ENCODE measurements around the gene TIMM50. TPM values are rescaled to one million over a fixed set of nuclear protein-coding genes. Genes with fewer than 3 reads are reported as not detected.

Gene TIMM50
- total RNA-seq, 1 experiment from 2014 or later: 97.2 TPM

- no peak for TF ChIP-seq EZH2 (IDR thresholded peaks at IDR 0.05; ENCODE audit: low read length, unreplicated experiment)
- TF ChIP-seq CTCF (conservative IDR thresholded peaks at IDR 0.05; ENCODE audit: low read depth, low read length): no peak; the same call in 1 of the 2 replicates
- H4K20me1 ChIP-seq (ENCODE audit: low read length): no peaks in the 10 kb centered on the region
- no peaks in the 10 kb centered on the region for H3F3A ChIP-seq (ENCODE audit: low read length, unreplicated experiment)
- ChIA-PET POLR2A (ENCODE audit: unreplicated experiment) (no interaction called here), CTCF (interaction anchor here (0.5 kb wide), 1 partner anchor 41 kb away, joined by 4 read pairs; the partner anchor contains the start of gene DLL3)
- no peaks in the 10 kb centered on the region for H3K27me3 ChIP-seq (ENCODE audit: low read length)
- H3K4me3 ChIP-seq (ENCODE audit: low read length): peak within 1 kb of the TSS; percentile 87
- H3K36me3 ChIP-seq (ENCODE audit: low read depth, low read length): no peaks in the 10 kb centered on the region
- intact Hi-C loops (cut with micrococcal nuclease): loop anchor here (10.0 kb wide), 1 partner anchor 65 kb away; no protein-coding TSS in a partner anchor
- peaks cover 17% of the 10 kb centered on the region for H3K79me2 ChIP-seq (ENCODE audit: low read length)
- H3K9me2 ChIP-seq (replicated peaks; ENCODE audit: low read length): no peaks in the 10 kb centered on the region
- peak; percentile 90 for DNase-seq
- peak within 1 kb of the TSS; percentile 94 for H3K4me2 ChIP-seq (ENCODE audit: low read length)
- BruUV-seq (replicated peaks): no TSS peak
- H3K27ac ChIP-seq (ENCODE audit: low read length): no peak within 1 kb of the TSS
- ATAC-seq: peak; percentile 94
- peak within 1 kb of the TSS; percentile 73 for H2AFZ ChIP-seq (ENCODE audit: low read length)
- peaks cover 15% of the 10 kb centered on the region for H3K4me1 ChIP-seq (ENCODE audit: insufficient read depth, low read length)
- peak within 1 kb of the TSS; percentile 58 for H3K9ac ChIP-seq (ENCODE audit: low read length)
- no peaks in the 10 kb centered on the region for H3K9me3 ChIP-seq (ENCODE audit: low read length)
Measured at GRCh38 chr19:39539518-39540332, 59.1 kb downstream of the TIMM50 start, which contains the start of gene EID2. Gene EID2, minus strand, starts transcription at chr19:39540161. Its CDS starts 82 bp downstream, at chr19:39540079.

- Histone ChIP-seq H3K36me3 (ENCODE audit: low read depth, low read length) (no peaks in the 10 kb centered on the region), H4K20me1 (ENCODE audit: low read length) (no peaks in the 10 kb centered on the region), H3K27ac (ENCODE audit: low read length) (no peak overlapping the region), H3K9me2 (replicated peaks; ENCODE audit: low read length) (no peaks in the 10 kb centered on the region), H3F3A (ENCODE audit: low read length, unreplicated experiment) (no peaks in the 10 kb centered on the region), H3K4me1 (ENCODE audit: insufficient read depth, low read length) (peaks cover 15% of the 10 kb centered on the region), H3K27me3 (ENCODE audit: low read length) (no peaks in the 10 kb centered on the region), H3K4me2 (ENCODE audit: low read length) (peak overlapping the region; percentile 94), H2AFZ (ENCODE audit: low read length) (peak overlapping the region; percentile 73), H3K4me3 (ENCODE audit: low read length) (peak overlapping the region; percentile 87), H3K9me3 (ENCODE audit: low read length) (no peaks in the 10 kb centered on the region), H3K9ac (ENCODE audit: low read length) (no peak overlapping the region), H3K79me2 (ENCODE audit: low read length) (peaks cover 17% of the 10 kb centered on the region)
- TF ChIP-seq EZH2 (IDR thresholded peaks at IDR 0.05; ENCODE audit: low read length, unreplicated experiment) (no peak), CTCF (conservative IDR thresholded peaks at IDR 0.05; ENCODE audit: low read depth, low read length) (peak; percentile 65; the same call in 1 of the 2 replicates)
- CTCF ChIA-PET: interaction anchor here (0.5 kb wide), 1 partner anchor 41 kb away, joined by 4 read pairs; the partner anchor contains the start of gene DLL3
- ATAC-seq: no peak; the same call in 1 of the 2 replicates
- peak; percentile 5 for DNase-seq
- intact Hi-C loops (cut with micrococcal nuclease): no loop called here
- no TSS peak for BruUV-seq (replicated peaks)
- POLR2A ChIA-PET (ENCODE audit: unreplicated experiment): no interaction called here
Measured at GRCh38 chr19:39540333-39540673, 59.7 kb downstream of the TIMM50 start.

Other genes starting within 250 kb of the TIMM50 start
- gene IFNL3, start 235.8 kb upstream of the TIMM50 start, total RNA-seq (2014; rRNA removed): not detected in 2 replicates
- not detected in 2 replicates for gene IFNL4, start 232.0 kb upstream of the TIMM50 start, total RNA-seq (2014; rRNA removed)
- gene IFNL2, start 212.4 kb upstream of the TIMM50 start, total RNA-seq (2014; rRNA removed): not detected in 2 replicates
- not detected in 2 replicates for gene IFNL1, start 184.4 kb upstream of the TIMM50 start, total RNA-seq (2014; rRNA removed)
- 3.6 and 6.7 TPM in 2 replicates for gene LRFN1, start 160.0 kb upstream of the TIMM50 start, total RNA-seq (2014; rRNA removed)
- gene GMFG, start 144.8 kb upstream of the TIMM50 start, total RNA-seq (2014; rRNA removed): 0.36 TPM in 1 of 2 replicates, not detected in the other
- gene SAMD4B, start 138.4 kb upstream of the TIMM50 start, total RNA-seq (2014; rRNA removed): 80.4 and 93.8 TPM in 2 replicates
- gene PAF1, start 89.7 kb upstream of the TIMM50 start, total RNA-seq (2014; rRNA removed): 50.7 and 56.6 TPM in 2 replicates
- gene MED29, start 89.5 kb upstream of the TIMM50 start, total RNA-seq (2014; rRNA removed): 17.0 and 30.1 TPM in 2 replicates
- 32.7 and 68.4 TPM in 2 replicates for gene ZFP36, start 74.0 kb upstream of the TIMM50 start, total RNA-seq (2014; rRNA removed)
- gene PLEKHG2, start 68.2 kb upstream of the TIMM50 start, total RNA-seq (2014; rRNA removed): 8.3 and 10.6 TPM in 2 replicates
- 294 and 418 TPM in 2 replicates for gene RPS16, start 44.9 kb upstream of the TIMM50 start, total RNA-seq (2014; rRNA removed)
- 59.9 and 95.0 TPM in 2 replicates for gene SUPT5H, start 35.3 kb upstream of the TIMM50 start, total RNA-seq (2014; rRNA removed)
- 7.2 and 8.7 TPM in 2 replicates for gene DLL3, start 18.1 kb downstream of the TIMM50 start, total RNA-seq (2014; rRNA removed)
- not detected in 2 replicates for gene SELENOV, start 34.3 kb downstream of the TIMM50 start, total RNA-seq (2014; rRNA removed)
- gene EID2B, start 52.0 kb downstream of the TIMM50 start, total RNA-seq (2014; rRNA removed): 2.1 and 3.5 TPM in 2 replicates
- gene EID2, start 59.3 kb downstream of the TIMM50 start, total RNA-seq (2014; rRNA removed): 11.3 and 22.9 TPM in 2 replicates
- gene LGALS13, start 121.7 kb downstream of the TIMM50 start, total RNA-seq (2014; rRNA removed): not detected in 2 replicates
- gene LGALS16, start 175.1 kb downstream of the TIMM50 start, total RNA-seq (2014; rRNA removed): not detected in 2 replicates
- gene LGALS14, start 223.6 kb downstream of the TIMM50 start, total RNA-seq (2014; rRNA removed): not detected in 2 replicates